Kidney tubule cell (primary cell): ENCODE measurements around the gene PODNL1.
"Not testable (repeated sequence)": the region's sequence is repeated elsewhere in the genome, so short reads cannot be mapped to it uniquely, and the experiment has no call there.

Experiments
- DNase-seq: peaks from one replicate; pipeline ENCODE4 v3.0.0-alpha.2; 2018; ENCODE audit warnings: low spot score

PODNL1 gene

GRCh38 chr19:13938301-13939064 lies at the start of gene PODNL1:
Gene PODNL1, minus strand, starts transcription at chr19:13938417. Its CDS starts 236 bp downstream, at chr19:13938181.
- DNase-seq, result no peak

DNA sequence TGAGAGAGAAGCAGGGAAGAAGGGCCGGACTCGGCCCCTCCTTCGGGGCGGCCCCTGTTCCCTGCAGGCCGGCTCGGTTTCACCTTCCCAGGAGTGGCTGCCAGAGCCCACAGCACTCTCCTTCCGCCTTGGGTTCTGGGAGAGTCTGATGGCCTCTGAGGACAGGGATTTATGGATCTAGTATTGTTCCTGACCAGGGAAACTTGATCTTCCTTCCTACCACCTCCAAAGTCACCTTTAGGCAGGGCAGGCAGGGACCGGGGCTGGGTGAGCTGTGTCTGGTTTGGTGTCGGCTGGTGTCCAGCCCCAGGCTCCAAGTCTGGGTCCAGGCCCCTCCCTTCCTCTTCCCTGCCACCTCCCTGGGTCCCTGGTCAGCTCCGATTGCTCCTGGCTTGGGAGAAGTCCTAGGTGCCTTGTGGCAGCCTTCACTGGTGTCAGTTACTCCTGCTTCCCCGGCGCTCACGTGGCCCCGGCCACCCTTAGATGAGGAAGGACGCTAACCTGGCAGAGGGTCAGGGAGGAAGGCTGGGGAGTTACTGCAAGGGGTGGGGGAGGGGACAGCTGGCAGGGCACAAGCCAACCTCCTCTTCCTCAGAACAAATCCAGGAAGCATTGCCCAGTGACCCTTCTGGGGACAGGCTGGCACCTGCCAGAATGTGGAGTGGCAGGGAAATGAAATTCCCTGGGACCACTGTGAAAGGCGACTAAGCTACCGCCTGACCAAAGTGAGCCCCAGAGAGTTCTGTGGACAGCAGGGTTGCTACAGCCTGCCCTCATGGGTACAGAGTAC lies 49.1 kb upstream of the PODNL1 start:
- DNase-seq, result peak; percentile 31

- DNase-seq, result peak; percentile 90
Observed at GRCh38 chr19:13986348-13986904, 48.2 kb upstream of the PODNL1 start.

DNA sequence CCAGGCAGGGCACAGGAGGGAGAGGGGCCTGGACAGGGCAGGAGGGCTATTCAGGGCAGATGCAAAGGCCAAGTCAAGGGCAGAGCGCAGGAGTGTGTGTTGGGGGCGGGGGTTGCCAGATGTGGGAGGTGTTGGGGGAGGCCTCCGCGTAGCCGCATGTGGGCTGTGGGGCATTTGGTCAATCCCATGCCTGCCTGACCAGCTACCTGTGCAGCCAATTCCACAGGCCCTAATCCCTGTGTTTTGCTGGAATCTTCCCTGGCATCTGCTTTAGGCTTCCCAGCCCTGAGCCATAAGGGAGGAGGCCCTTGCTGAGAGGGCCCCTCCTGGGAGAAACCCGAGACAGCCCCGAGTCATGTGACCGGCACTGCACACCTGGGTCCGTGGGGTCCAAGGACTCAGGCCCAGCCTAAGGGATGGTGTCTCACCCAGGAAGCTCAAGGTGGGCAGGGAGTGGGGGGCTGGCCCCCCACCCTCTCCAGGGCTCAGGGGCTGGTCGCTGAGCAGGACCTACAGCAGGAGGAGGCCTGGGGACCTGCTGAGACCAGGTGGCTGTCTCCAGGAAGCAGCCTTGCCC lies 47.6 kb upstream of the PODNL1 start:
- DNase-seq, result peak; percentile 25

- no peak for DNase-seq
Observed at GRCh38 chr19:13984875-13985741, 46.9 kb upstream of the PODNL1 start.

- DNase-seq, result no peak
Observed at GRCh38 chr19:13984186-13984585, 46.0 kb upstream of the PODNL1 start.

DNA sequence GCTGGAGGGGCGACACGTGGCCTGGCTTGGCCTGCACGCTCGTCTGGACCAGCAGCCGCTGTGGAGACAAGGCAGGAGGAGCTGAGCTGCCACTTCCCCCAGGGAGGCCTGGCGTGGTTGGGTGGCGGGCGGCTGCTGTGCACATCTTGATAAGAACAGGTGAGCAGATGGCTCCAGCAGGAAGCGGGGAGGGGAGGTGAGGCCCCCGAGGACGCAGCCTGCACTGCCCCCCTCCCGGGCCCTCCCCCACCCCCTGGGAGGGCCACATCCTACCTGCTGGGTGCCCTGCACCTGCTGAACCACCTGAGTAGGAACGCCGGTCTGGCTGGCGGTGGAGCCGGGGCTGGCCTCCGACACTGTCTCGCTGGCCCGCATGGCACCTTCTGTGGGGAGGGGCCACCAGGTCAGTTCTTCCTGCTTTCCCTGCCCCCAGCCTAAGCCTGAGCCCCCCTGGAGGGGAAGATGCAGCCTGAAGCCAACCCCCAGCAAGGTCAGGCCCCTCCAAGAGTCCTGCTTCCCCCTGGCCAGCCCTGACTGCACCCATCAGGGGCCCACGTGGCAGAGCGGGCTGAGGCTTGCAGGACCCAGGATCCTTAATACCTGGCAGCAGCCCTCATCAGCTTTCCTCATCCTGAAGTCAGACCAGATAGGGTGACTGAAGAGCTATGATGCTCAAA lies 45.1 kb upstream of the PODNL1 start:
- no peak for DNase-seq

GRCh38 chr19:13982773-13983172 lies 44.6 kb upstream of the PODNL1 start:
- DNase-seq, result no peak

DNA sequence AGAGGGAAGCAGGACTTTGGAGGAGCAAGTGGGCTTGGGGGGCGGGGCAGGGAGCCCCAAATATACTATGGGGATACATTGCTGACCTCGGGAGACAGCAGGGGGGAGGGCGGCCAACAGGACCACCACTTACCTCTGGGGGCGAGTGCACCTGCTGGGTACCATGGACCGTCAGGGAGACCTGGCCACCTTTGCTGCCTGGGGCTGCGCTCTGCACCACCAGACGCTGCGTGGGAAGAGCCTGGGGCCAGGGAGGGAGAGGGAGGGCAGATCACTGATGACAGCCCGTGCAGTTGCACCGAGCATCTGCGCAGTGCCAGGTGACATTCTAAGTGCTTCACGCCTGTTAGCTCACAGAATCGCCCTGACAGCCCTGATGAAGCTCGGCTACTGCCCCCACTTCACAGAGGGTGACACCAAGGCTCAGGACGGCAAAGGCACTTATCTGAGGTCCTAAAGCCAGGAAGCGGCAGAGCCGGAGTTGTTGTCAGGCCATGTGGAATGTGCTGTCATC lies 43.8 kb upstream of the PODNL1 start:
- no peak for DNase-seq

GRCh38 chr19:13981467-13981866 lies 43.2 kb upstream of the PODNL1 start:
- DNase-seq, result no peak

DNA sequence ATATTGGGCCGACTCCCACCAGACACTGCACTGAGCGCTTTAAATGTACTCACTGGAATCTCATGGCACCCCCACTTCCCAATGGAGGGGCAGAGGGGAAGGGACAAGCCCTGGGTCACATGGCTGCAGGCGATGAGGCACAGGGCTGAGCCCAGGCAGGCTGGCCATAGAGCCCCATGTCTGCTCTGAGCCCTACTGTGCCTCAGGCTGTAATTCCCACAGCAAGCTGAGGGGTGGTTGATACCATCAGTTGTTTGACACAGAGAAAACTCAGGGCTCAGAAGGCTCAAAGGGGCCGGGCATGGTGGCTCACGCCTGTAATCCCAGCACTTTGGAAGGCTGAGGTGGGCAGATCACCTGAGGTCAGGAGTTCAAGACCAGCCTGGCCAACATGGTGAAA lies 42.8 kb upstream of the PODNL1 start:
- no peak for DNase-seq

- no peak for DNase-seq
Observed at GRCh38 chr19:13980340-13980739, 42.1 kb upstream of the PODNL1 start.

DNA sequence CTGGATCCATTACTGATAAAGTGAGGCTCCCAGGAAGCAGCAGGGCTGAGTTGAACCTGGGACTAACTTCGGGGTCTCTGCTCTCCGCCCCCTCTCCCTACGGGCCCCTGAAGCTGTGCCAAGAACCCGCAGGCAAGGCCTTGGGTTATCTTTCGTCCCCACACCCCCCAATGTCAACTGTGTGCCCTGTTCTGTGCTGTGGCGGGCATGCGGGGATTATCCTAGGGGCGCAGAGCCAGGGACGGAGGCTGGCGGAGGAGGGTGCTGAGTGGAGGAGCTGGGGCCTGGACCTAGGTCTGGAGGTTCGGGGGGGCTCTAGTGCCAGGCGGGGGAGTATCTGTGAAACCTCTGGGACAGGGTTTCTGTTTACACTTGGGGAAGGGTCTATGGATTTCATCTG lies 41.5 kb upstream of the PODNL1 start:
- no peak for DNase-seq

GRCh38 chr19:13979244-13979615 lies 41.0 kb upstream of the PODNL1 start:
- no peak for DNase-seq

- DNase-seq, result peak; percentile 18
Observed at GRCh38 chr19:13978351-13979243, 40.4 kb upstream of the PODNL1 start.

DNA sequence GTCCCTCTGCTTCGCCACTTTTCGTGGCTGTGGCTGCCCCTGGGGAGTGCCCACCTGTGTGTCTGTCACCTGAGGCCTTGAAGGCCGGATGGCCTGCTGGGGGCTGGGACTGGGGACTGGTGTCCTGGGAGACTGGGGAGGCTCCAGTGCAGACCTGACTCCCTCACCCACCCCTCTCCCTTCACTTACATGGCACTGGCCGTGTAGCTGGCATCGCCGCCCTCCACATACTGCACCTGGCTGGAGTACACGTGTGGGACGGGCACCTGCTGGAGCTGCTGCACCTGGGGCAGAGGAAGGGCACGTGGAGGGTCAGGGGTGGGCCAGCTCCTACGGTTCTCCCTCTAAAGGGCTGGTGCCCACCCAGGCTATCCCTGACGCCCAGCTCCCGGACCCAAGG lies 39.6 kb upstream of the PODNL1 start:
- DNase-seq, result no peak

GRCh38 chr19:13976446-13976845 lies 38.2 kb upstream of the PODNL1 start:
- DNase-seq, result no peak

GRCh38 chr19:13975870-13976269 lies 37.7 kb upstream of the PODNL1 start:
- no peak for DNase-seq

GRCh38 chr19:13974073-13974472 lies 35.9 kb upstream of the PODNL1 start:
- peak; percentile 68 for DNase-seq

DNA sequence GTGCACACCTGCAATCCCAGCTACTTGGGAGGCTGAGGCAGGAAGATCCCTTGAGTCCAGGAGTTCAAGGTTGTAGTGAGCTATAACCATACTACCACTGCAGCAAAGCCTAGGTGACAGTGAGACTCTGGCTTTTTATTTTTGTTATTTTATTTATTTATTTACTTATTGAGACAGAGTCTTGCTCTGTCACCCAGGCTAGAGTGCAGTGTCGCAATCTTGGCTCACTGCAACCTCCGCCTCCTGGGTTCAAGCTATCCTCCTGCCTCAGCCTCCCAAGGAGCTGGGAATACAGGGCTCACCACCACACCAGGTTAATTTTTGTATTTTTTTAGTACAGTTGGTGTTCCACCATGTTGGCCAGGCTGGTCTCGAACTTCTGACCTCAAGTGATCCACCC lies 35.3 kb upstream of the PODNL1 start:
- not testable (repeated sequence) for DNase-seq
